ENCODE data around the gene PPIP5K1. TPM values are rescaled to one million over a fixed set of nuclear protein-coding genes. Genes with fewer than 3 reads are reported as not detected.

The PPIP5K1 gene
- total RNA-seq, 1 donor from 2014 or later, result 13.8 TPM

DNA sequence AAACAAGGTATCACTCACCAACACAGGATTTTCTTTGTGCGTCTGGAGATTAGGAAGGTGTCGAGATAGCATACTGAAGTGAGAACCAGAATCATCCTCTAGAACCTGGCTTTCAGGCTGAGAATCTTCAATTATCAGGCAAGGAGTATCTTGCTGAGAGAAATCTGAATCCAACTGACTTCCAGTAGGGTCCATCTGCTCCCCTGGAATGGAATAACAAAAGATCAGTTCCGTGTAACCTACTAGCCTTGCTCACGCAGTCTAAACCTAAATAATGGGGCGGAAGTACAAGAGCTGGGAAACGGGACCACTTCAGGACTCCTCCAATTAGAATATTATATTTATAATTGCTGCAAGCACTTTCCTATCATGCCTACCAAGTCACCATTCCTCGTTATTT, 97.7 kb downstream of the PPIP5K1 start:
- DNase-seq (ENCODE audit: low read depth, low spot score), result no peak

DNA sequence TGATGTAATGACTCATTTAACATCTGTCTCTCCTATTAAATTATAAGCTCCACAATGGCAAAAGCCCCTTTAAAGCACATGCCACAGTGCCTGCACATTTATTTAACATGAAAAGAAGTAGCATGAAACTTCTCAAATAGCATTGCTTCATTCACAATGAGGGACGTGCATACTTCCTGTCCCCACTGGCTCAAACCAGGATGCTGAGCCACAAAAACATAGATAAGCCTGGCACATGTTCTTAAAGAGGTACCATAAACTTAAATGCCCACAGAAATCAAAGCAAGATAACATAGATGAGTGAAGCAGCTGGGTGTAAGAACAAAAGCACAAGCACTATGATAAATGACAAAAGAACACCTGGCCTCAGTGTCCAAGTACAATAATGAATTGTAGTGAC, 100.8 kb downstream of the PPIP5K1 start:
- DNase-seq (ENCODE audit: low read depth, low spot score), result no peak

DNA sequence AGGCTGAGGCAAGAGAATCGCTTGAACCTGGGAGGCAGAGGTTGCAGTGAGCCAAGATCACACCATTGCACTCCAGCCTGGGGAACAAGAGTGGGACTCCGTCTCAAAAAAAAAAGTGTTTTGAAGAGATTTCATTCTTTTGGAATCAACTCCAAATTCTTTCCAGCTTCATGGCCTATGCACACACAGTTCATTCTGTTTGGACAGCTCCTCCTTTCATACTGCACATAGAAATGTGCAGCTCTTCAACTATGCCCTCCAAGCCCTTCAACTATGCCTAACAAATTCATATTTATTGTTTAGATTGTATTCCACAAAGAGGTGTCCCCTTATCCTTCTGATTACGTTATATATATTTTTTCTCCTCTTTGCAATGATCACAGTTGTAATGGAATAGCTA, 101.2 kb downstream of the PPIP5K1 start:
- no peak for DNase-seq (ENCODE audit: low read depth, low spot score)

- DNase-seq (ENCODE audit: low read depth, low spot score), result no peak
Measured at GRCh38 chr15:43487271-43487895, 102.6 kb downstream of the PPIP5K1 start.

DNA sequence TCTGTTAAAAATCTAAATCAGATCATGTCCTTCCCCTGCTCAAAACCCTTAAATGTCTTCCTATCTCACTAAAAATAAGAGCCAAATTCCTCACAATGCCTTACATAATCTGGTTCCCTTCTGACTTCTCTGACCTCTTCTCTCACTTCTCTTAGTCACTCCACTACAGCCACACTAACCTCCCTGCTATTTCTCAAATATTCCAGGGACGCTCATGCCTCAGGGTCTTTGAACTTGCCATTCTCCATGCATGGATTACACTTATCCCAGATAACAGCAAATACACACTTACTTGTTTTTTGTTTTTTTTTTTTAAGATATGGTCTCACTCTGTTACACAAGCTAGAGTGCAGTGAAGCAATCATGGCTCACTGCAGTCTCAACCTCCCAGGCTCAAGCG, 105.6 kb downstream of the PPIP5K1 start:
- DNase-seq (ENCODE audit: low read depth, low spot score), result no peak

Other genes with a start within 250 kb of the PPIP5K1 start
- 14.6 and 23.7 TPM in 2 replicates for gene ZSCAN29, start 219.2 kb downstream of the PPIP5K1 start, total RNA-seq
- gene TUBGCP4, start 219.1 kb downstream of the PPIP5K1 start, total RNA-seq, result 12.7 and 21.3 TPM in 2 replicates
- gene TP53BP1, start 97.1 kb downstream of the PPIP5K1 start, total RNA-seq, result 54.2 and 74.5 TPM in 2 replicates
- gene MAP1A, start 72.6 kb downstream of the PPIP5K1 start, total RNA-seq, result 1.4 and 1.6 TPM in 2 replicates
- gene CKMT1B, start 3.8 kb upstream of the PPIP5K1 start, total RNA-seq, result not detected in 2 replicates
- gene STRC, start 28.6 kb upstream of the PPIP5K1 start, total RNA-seq, result under 0.01 TPM in 2 replicates
- gene CATSPER2, start 58.6 kb upstream of the PPIP5K1 start, total RNA-seq, result 0.33 and 1.0 TPM in 2 replicates
- not detected in 2 replicates for gene CKMT1A, start 103.7 kb upstream of the PPIP5K1 start, total RNA-seq
- 166 and 578 TPM in 2 replicates for gene PDIA3, start 156.2 kb upstream of the PPIP5K1 start, total RNA-seq
- 2.0 and 2.8 TPM in 2 replicates for gene ELL3, start 186.8 kb upstream of the PPIP5K1 start, total RNA-seq
- 243 and 369 TPM in 2 replicates for gene SERF2, start 202.1 kb upstream of the PPIP5K1 start, total RNA-seq
- gene SERINC4, start 210.0 kb upstream of the PPIP5K1 start, total RNA-seq, result not detected in 2 replicates
- 7.6 and 10.3 TPM in 2 replicates for gene HYPK, start 210.4 kb upstream of the PPIP5K1 start, total RNA-seq
- 24.2 and 38.4 TPM in 2 replicates for gene MFAP1, start 234.5 kb upstream of the PPIP5K1 start, total RNA-seq
- 18.1 and 22.8 TPM in 2 replicates for gene WDR76, start 236.8 kb upstream of the PPIP5K1 start, total RNA-seq